ENCODE measurements around the gene WDR86.
A peak's percentile ranks its signal among the peaks of the same experiment; 100 is the strongest.

Gene WDR86

DNA sequence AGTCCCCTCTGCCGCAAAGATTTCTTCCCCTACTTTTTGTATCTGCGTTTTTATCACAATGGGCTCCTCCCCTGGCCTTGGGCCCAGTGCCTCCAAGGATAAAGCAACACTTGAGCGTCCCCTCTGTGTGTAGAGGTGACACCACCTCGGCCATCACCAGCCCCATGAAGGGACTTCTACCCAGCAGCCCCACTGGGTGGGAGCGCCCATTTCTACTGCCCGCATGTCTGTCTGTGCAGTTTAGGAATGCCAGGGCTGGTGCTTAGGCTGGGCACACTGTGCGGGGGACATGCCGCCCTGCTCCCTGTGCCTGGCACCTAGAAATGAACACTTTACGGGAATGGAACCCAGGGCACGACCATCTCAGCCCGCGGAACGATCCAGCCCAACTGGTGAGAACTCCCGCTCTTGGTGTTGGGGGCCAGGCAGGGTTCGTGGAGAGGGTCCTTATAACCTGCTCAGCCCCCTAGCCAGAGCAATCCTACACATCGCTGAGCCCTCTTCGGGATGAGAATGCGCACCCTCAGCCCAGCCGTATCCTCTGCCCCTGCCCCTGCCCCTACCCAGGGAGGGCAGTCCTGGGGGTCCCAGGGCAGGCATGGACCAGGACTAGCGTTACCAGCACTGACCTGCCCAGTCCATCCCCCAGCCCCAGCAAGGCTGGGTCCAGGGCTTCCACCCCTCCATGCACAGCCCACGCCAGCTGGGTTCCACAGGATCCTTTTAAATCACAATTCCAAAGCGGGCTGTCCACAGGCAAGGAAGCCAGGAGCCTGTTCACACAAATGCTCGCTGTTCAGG is 17.3 kb upstream of the WDR86 start:
- no peak for DNase-seq

DNA sequence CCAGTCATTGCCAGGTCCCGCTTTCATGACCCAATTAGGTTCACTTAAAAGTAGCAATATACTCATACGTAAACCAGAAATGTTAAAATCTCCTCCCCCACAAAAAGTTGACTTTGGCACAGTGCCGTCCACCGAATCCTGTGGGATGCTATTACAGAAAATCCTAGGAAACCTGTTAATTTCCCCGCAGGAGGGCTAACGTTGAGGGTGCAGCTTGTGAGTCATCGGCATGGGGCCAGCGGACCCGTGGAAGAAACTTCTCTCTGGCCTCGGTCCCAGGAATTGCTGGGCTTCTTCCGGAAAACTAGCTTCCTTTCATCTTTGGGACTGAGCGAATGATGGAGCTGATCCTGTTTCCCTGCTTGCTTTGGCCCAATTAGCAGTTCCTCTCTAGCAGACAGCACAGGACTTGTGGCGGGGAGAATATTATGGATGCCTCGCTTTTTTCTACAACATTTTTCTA is 16.6 kb upstream of the WDR86 start:
- DNase-seq = no peak

DNA sequence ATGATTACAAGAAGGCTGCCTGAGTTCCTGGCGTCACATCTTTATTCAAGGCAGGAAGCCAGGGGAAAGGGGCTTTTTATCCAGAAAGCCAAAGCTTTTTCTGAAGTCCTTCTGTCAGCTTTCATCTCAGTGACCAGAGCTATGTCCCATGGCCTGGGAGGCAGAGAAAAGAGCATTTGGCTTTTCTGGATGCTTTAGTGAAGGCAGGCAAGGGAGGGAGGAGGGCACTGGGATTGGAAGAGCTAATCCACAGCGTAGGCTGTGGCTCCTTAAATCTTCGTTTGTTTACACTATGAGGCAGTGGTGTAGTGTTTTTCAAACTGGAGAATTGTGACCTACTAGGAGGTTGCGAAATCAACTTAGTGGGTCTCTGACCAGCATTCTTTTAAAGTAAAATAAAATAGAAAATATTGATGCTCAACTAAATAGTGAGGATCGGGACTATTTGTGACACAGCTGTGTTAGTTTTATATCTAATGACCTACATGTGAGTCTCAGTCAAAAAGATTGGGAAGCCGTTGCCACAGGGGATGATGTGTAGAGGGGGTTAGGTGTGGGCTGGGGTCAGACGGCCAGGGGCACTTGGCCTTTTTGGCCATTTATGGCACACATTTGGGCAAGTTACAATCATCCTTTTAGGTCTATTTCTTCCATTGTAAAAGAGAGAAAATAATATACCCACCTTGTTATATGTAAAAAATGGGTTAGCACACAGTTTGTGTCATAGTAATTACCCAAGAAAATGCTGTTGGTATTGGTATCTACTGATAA is 16.0 kb upstream of the WDR86 start:
- no peak for DNase-seq

DNA sequence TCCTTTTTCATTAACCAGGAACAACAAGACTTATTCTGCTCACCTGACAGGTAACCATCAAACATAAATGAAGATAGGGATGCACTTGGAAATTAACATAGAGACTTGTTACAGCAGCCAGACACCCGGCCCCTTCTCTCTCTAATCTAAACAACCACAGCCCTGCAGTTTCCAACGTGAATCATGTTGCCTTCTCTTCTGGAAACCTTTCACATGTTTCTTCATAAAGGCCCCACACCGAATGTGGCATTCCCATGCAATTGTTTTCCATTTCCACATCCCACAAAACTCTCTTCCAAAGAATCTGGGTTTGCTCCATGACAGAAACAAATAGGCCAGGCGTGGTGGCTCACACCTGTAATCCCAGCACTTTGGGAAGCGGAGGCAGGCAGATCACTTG is 15.0 kb upstream of the WDR86 start:
- DNase-seq = no peak

DNA sequence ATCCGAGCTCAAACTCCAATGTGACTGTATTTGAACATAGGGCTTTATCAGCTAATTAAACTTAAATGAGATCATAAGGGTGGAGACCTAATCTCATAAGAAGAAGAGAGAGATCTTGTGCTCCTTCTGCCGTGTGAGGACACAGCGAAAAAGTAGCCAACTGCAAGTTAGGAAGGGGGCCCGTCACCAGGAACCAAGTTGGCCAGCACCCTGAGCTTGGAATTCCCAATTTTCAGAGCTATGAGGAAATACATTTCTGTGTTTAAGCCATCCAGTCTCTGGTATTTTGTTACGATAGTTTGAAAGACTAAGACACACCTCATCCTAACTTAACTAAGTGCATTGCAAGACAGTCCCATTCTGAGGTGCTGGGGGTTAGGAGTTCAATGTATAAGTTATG is 14.1 kb upstream of the WDR86 start:
- no peak for DNase-seq

DNA sequence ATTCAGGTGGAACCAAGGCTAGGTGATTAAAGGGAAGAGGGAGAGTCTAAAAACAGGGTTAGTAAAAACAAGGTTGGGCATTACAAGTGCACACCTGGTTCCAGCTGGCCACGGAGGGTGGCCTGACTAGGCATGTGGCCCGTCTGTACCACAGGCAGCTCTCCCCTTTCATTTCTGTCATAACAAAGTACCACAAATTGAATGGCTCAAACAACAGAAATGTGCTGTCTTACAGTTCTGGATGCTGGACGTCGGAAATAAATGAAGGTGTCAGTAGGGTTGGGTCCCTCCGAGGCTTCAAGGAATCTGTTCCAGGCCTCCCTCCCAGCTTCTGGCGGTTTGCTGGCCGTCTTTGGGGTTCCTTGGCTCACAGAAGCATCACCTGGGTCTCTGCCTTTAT is 13.4 kb upstream of the WDR86 start:
- no peak for DNase-seq

DNA sequence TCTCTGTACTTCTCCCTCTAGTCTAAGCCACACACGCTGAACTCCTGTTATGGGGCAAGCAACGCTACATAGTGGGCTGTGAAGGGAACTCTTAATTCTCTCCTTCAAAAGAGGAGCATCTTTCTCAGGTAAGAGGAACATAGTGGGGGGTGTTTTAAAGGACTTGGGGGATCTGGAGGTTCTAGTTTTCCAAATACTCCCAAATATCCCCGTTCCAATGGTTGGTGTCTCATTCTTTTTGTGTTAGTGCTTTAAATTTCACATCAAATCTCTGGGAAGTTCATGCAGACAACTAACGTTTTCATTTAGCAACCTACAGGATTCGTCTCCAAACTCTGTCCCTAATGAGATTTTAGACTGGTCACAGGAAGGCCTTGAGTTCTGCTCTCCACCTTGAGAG is 12.4 kb upstream of the WDR86 start:
- DNase-seq = no peak

DNA sequence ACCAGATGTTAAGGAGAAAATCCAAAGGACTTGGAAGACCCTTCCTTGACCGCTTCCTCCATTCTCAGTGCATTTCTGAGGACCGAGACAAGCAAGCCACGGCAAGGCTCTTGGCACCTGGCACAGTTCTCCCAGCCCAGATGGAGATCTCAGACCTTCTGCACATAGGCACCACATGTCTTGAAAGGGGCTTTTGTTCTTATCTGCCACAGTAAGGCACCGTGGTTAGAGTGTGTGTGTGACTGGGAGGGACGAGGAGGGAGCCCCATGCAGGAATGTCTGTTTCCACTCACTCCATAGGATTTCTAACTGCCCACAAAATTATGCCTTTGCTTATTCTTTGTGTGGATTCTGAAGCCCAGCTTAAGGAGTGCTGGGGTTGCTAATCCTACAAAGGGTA is 10.3 kb upstream of the WDR86 start:
- DNase-seq = no peak

DNA sequence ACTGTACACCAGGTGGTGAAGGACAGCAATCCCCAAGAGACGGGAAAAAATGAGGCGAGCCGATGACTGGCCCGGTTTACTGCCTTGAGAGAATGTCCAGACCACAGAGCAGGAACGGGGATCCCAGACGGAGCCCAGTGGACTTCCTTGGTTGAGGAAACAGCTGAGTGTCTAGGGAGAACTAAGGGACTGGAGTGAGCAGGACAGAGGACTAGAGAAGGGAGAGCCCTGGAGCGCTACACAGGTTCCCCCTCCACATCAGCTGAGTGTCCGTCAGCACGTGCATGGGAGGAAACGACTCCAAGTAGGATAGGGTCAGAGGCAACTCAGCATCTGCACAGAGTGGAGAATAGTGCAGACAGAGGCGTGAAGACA is 7.1 kb upstream of the WDR86 start:
- DNase-seq = no peak

DNA sequence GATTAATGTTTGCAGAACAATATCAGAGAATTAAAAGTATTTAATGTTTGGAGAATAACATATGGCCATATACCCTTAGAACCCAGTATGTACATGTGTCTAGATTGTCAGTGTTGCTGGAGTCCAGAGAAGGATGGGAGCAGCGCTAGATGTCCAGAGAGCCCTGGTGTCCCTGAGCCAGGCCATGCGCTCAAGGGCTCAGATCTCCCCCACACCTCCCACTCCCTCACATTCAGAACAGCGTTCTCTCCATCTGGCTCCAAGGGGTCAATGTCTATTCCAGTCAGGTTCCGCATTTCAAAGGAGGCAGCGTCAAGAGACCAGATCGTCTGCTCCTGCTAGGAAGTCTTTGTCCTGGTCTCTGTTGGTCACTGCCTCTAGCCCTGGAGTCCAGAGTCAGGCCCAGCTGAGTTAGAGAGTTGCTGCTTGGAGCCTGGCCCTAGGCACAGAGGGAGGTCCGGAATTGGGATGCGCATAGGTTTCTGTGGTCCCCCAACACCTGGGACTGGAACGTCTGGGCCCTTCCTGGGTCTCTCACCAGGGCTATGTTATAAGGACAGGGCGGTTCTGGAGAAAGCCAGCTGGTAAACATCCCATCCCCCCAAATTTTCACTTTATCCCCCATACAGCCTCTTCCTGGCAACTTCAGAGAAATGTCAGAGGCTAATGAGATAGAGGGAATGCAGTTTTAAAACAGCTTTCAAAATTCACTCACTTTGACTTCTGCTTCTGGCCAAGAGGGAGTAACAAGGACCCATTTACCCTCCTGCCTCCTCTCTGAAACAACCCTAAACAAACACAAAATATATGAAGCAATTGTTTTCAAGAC is 6.5 kb upstream of the WDR86 start:
- DNase-seq = no peak

DNA sequence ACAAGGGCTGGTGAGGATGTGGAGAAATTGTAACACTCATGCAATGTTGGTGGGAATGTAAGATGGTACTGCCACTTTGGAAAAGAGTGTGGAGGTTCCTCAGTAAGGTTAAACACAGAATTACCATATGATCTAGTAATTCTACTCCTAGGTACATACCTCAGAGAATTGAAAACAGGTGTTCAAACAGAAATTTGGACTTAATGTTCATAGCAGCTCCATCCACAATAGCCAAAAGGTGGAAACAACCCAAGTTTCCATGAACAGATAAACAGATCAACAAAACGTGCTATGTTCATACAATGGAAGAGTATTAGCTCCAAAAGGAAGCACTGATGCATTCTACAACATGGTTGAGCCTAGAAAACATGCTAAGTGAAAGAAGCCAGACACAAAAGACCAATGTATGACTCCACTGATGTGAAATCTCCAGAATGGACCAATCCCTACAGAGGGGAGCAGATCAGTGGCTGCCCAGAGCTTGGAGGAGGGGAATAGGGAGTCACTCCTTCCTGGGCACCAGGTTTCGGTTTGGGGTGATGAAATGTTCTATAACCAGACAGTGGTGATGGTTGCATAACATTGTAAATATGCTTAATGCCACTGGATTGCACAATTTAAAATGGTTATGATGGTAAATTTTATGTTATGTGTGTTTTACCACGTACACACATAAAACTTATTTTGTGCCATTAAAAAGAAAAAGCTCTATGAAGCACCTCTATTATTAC is 5.7 kb upstream of the WDR86 start:
- DNase-seq = no peak

DNA sequence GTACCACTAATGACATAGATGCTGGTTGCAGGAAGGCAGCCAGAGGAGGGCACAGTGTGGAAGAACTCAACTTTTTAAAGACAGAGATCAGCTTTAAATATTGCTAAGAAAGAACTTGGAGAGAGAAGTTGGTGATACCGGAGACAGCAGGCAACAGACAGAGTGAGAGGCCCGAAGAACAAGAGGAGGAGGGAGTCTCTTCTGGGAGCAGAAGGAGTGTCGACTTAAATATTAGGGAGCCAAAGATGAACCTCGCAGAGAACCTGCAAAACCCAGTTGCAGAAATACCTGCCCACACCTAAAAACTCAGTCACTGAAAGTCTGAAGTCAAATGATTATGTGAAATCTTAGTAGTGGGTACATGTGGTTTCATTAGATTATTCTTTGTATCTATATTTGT is 3.4 kb upstream of the WDR86 start:
- no peak for DNase-seq

DNA sequence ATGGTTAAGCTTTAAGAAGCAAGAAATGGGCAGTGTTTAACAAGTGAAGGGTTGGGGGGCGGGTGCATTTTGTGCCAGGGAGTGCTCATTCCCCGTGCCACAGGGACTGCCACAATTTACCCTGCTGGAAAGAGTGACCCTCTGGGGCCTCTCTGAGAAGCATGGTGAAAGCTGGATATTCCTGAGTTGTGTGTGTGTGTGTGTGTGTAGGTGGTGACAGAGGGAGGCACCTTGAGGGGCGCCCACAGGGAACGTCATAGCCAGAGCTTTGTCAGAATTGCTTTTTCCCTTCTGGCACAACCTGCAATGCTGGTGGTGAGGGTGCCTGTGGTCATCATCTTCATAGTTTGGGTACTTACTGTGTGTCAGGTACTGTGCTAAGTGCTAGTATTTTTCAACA is 2.5 kb upstream of the WDR86 start:
- no peak for DNase-seq

DNA sequence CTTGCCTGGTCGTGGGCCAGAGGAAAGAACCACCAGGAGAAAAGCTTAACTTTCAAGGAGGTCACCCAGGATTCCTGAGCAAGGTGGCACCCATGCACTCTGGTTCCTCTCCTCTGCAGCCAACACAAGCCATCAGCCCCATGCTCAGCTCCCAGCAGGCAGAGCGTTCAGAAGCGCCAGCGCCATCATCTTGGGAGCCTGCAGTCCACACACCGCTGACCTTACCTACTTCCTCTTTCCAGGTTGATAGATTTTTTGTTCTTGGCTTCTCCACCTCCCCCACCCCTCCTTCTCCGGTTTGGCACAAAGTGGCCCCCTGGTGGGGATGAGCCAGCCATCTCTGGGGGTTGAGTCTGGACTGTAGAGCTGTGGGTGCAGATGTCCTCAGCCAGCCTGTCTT is 1.7 kb upstream of the WDR86 start:
- no peak for DNase-seq

DNA sequence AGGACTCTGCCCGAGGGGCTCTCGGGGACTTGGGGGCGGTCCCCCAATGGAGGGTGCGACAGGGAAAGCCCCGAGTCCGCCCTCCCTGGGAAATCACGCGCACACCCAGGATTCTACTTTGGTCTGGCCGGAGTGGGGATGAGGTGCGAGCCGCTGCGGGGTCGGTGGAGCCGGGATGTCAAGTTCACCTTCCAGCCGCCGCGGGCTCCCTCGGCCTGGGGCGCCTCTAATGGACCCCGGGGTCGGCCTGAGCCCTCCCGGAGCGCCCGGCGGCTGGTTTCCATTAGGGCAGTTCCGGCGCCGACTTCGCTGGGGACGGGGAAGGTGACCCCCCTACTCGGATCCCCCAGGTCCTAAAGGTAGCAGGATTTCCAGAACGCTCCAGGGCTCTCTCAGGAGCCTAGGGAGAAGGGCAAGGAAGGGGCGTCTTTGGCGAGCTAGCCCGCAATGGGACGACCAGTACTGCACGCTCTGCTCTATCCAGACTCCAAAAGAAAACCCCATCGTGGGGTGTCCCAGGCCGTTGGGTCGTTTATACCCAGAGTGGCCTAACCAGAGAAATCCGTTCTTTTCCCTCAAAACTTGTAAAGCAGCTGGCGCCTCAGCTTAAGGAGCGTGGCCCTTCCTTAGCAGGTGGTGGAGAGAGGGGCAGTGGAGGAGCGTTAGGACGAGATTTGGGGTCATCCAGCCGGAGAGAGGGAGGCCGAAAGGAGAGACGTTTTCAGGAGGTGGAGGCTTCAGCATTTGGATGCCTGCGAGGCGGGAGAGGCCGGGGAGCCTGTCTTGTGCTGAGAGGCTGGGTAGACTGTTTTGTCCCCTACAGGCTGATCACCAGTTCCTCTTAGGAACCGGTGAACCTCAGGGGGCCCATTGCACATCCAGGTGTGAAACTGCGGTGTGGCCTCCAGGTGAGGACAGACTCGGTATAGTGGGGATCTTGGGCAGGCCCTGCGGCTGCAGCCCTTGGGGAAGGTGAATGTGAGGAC is 860 bp upstream of the WDR86 start:
- DNase-seq = no peak

DNA sequence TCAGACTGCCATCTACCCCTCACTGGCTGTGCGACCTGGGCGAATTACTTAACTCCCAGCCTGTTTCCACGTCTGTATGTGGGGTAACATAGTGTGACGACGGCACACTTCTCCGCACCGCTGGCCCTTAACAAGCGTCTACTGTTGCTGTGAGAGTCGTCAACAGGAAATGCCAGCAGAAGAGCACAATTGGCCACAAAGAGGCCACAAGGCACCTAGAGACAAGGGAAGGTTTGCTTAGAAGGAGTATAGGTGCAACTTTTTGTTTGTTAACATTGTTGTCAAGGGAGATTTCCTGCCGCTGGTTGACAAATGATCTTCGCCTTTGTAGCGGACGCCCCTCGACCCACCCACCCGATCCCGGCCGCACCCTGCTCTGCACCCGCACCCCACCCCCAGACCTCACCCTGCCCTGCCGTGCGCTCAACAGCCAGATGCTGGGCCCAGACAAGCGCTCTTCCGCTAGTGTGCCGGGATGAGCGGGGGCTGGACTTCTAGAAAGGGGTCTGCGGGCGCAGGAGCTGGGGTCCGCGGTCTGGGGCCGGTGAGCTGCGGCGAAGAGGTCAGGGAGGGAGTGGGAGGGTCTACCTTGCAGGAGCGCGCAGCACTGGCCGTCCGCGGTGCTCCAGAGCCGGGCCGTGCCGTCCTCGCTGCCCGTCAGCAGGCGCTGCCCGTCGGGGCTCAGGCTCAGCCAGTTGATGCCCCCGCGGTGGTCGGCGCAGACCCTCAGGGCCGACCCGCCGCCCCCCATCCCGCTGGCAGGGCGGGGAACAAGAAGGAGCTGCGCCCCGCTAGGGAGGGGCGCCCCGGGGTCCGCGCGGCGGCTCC is 785 bp downstream of the WDR86 start:
- DNase-seq = peak in 1 of 2 donors; percentile 52

DNA sequence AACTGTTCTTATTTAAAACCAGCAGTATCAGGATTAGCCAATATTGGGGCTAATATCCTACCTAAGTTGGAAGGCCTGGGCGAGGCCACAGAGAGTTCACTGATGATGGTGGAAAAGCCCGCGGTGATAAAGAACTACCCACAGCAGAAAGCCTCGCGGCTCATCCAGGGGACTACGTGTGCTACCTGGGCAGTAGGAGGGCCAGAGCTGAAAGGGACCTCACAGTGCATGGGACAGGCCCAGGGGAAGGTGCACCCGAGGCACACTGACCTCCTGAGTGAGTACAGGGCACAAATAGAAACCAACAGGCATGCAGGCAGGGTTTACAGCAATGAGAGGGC is 1.4 kb downstream of the WDR86 start:
- DNase-seq = no peak

DNA sequence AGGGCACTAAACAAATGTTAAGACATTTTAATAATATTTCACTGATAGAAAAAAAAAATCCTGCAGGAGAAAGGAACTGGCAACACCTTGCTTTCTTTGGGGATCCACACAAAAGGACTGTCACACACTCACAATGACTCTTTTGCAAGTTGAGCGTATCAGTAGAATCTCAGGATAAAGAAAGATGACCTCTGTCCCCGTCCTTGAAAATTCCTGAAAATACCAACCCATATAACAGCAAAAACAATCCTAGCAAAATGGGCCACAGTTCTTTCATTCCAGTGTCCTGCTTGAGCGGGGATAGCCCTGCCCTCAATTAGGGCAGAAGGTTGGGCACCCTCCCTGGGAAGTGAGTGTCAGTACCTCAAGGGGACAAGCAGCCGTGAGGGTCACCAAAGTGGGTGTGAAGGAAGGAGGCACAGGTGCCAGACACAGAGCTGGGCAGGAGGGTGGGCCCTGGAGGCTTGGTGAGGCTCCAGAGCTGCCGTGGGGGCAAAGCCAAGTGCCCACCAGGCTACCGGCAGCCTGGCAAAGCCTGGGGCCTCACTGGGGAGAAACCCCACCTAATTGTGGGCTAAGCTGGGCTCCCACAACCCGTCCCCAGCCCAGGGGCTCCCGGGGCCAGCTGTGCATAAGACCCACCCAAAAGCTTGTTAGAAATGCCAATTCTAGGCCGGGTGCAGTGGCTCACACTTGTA is 2.8 kb downstream of the WDR86 start:
- DNase-seq = no peak

DNA sequence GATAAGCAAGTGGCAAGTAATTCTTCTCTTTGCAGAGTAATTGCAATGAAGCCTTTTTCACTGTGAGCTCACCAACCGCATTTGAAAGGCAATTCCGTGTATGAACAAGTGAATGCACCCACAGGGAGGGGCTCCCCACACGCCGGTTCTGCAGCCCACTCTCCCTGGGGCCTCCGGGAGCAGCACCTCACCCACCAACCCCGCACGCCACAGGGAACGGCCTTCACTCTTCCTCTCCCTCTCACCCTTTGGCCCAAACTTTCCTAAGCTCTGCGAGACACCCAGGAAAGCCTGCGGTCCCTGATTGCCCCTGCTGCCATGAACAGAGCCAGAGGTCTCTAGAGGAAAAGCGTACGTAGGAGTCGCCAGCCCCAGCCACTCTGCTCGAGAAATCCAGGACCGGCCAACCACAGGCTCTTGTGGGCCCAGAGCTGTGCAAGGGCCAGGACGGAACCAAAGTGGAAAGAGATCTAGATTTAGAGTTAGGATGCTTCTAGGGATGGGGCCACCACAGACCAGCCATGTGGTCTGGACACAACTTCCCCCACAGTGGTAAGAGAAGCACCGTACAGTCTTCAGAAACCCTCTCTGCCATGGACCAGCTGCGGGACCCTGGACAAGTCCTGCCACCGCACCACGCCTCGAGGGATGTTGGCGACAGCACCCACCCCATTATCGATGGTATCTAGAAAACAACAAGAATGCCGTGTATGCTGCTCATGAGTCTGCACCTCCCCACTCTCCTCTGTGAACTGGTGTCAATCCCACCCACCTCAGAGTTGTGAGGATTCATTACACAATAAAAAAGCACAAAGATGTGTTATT is 3.6 kb downstream of the WDR86 start:
- DNase-seq = no peak
